ENCODE results near the gene C6orf15.

Gene C6orf15

GRCh38 chr6:31112478-31112877 is at the start of gene C6orf15:
TSS of gene C6orf15 (minus strand) at chr6:31112575. CDS start at chr6:31112555, 20 bp downstream.
- Histone ChIP-seq H3K27me3 (ENCODE audit: control insufficient read depth in 1 of 2, insufficient read depth in 2 of 2, low read length in 2 of 2) (no peaks in the 10 kb centered on the region), H3K27ac (ENCODE audit: low read depth, low read length) (no peak within 1 kb of the TSS), H3K9me3 (ENCODE audit: low read length) (no peaks in the 10 kb centered on the region), H3K4me1 (ENCODE audit: insufficient read depth, low read length) (peaks cover 32% of the 10 kb centered on the region), H3K4me3 (ENCODE audit: low read depth in 1 of 2, low read length in 2 of 2) (no peak within 1 kb of the TSS), H3K36me3 (ENCODE audit: insufficient read depth, low read length) (no peaks in the 10 kb centered on the region), H3K9ac (ENCODE audit: low read length) (no peak within 1 kb of the TSS)

- Histone ChIP-seq H3K9ac (ENCODE audit: low read length) (no peak overlapping the region), H3K4me3 (ENCODE audit: low read depth in 1 of 2, low read length in 2 of 2) (no peak overlapping the region), H3K4me1 (ENCODE audit: insufficient read depth, low read length) (peaks cover 19% of the 10 kb centered on the region), H3K9me3 (ENCODE audit: low read length) (no peaks in the 10 kb centered on the region), H3K27ac (ENCODE audit: low read depth, low read length) (no peak overlapping the region), H3K36me3 (ENCODE audit: insufficient read depth, low read length) (no peaks in the 10 kb centered on the region), H3K27me3 (ENCODE audit: control insufficient read depth in 1 of 2, insufficient read depth in 2 of 2, low read length in 2 of 2) (no peaks in the 10 kb centered on the region)
These were observed 49.1 kb upstream of the C6orf15 start for GRCh38 chr6:31161216-31162126.

DNA sequence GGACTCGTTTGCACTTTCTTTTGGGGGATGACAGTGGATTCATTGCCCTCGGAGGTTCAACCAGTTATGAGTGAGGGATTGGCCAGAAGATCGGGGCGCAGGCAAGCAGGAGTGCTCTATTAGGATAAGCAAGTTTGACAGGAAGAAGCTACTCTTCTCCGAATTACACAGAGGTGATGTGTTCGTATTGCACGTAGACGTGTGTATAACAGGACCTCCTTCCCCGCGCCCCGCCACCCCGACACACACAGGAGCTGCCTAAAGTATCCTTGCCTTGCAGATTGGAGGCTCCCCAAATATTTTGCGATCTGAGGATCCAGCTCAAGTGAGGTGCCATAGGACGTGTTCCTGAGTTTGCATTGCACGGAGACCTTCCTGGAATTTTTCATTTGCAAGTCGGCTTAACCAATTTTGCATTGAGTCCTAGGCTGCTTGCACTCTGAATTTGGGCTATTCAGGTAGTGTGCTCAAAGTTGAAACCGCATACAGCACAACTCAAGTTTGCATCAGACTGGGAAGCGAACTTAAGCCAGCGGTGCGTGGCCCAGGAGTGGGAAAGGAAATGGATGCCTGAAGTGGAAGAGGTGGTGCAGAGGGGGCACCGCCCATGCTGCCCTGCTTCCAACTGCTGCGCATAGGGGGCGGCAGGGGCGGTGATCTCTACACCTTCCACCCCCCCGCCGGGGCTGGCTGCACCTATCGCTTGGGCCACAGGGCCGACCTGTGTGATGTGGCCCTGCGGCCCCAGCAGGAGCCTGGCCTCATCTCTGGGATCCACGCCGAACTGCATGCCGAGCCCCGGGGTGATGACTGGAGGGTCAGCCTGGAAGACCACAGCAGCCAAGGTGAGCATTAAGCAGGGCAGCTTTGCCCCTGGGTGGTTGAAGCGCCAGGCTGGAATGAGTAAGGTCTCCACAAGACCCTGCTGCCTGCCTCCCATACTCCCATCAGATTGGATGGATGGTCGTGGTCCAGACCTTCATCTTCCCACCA is 46.8 kb upstream of the C6orf15 start:
- no peaks in the 10 kb centered on the region for H3K27me3 ChIP-seq (ENCODE audit: control insufficient read depth in 1 of 2, insufficient read depth in 2 of 2, low read length in 2 of 2)
- peaks cover 17% of the 10 kb centered on the region for H3K36me3 ChIP-seq (ENCODE audit: insufficient read depth, low read length)
- H3K4me1 ChIP-seq (ENCODE audit: insufficient read depth, low read length), result peaks cover 19% of the 10 kb centered on the region
- H3K27ac ChIP-seq (ENCODE audit: low read depth, low read length), result peak overlapping the region; percentile 67
- no peaks in the 10 kb centered on the region for H3K9me3 ChIP-seq (ENCODE audit: low read length)
- peak overlapping the region; percentile 61 for H3K9ac ChIP-seq (ENCODE audit: low read length)
- peak overlapping the region; percentile 48 to 94 for H3K4me3 ChIP-seq (ENCODE audit: low read depth in 1 of 2, low read length in 2 of 2)

DNA sequence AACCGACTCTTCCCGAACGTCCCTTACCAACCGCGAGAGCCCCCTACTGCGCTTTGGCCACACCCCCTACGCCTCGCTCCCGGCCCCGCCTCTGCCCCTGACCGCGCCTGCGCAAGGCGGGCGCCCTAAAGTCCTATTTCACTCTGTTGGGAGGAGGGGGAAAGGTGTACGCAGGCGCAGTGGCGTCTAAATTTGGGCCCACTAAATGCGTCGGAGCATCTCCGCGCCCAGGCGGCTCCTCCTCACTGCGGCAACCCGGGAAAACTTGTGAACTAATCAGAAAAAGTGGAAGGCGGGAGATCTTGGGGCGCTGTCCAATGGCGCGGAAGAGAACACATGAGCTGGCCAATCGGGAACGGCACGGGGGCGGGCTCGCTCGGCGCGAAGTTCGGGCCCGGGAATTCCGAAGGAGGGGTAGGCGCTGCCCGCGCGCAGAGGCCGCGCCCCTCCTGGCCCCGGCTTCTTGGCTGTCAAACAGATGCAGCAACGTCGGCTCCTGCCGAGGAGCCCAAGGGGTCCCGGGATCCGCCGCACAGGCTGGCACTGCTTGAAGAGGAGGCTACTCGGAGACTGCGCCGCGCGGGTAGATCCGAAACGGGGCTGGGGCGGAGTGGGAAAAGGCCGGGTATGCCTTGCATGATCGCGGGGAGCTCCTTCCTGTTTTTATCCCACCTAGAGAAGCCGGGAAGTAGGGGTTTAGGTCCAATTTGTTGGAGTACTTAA is 45.9 kb upstream of the C6orf15 start, which contains the start of gene TCF19:
TSS of gene TCF19 (plus strand) at position 450 of the 723 bp plus-strand sequence. CDS start 881 bp downstream, outside the sequence.
- no peaks in the 10 kb centered on the region for H3K27me3 ChIP-seq (ENCODE audit: control insufficient read depth in 1 of 2, insufficient read depth in 2 of 2, low read length in 2 of 2)
- H3K36me3 ChIP-seq (ENCODE audit: insufficient read depth, low read length), result peaks cover 20% of the 10 kb centered on the region
- H3K9me3 ChIP-seq (ENCODE audit: low read length), result no peaks in the 10 kb centered on the region
- peaks cover 19% of the 10 kb centered on the region for H3K4me1 ChIP-seq (ENCODE audit: insufficient read depth, low read length)
- H3K27ac ChIP-seq (ENCODE audit: low read depth, low read length), result peak within 1 kb of the TSS; percentile 67
- H3K4me3 ChIP-seq (ENCODE audit: low read depth in 1 of 2, low read length in 2 of 2), result peak within 1 kb of the TSS; percentile 48 to 94
- peak within 1 kb of the TSS; percentile 61 for H3K9ac ChIP-seq (ENCODE audit: low read length)

- Histone ChIP-seq H3K4me3 (ENCODE audit: low read depth in 1 of 2, low read length in 2 of 2) (peak within 1 kb of the TSS; percentile 48 to 94), H3K36me3 (ENCODE audit: insufficient read depth, low read length) (peaks cover 20% of the 10 kb centered on the region), H3K27me3 (ENCODE audit: control insufficient read depth in 1 of 2, insufficient read depth in 2 of 2, low read length in 2 of 2) (no peaks in the 10 kb centered on the region), H3K9me3 (ENCODE audit: low read length) (no peaks in the 10 kb centered on the region), H3K9ac (ENCODE audit: low read length) (peak within 1 kb of the TSS; percentile 61), H3K4me1 (ENCODE audit: insufficient read depth, low read length) (peaks cover 19% of the 10 kb centered on the region), H3K27ac (ENCODE audit: low read depth, low read length) (peak within 1 kb of the TSS; percentile 67)
These were observed 45.3 kb upstream of the C6orf15 start, which contains the start of gene CCHCR1 for GRCh38 chr6:31157513-31158139. TSS of gene CCHCR1 (minus strand) at chr6:31157802. CDS start at chr6:31157600, 202 bp downstream.

DNA sequence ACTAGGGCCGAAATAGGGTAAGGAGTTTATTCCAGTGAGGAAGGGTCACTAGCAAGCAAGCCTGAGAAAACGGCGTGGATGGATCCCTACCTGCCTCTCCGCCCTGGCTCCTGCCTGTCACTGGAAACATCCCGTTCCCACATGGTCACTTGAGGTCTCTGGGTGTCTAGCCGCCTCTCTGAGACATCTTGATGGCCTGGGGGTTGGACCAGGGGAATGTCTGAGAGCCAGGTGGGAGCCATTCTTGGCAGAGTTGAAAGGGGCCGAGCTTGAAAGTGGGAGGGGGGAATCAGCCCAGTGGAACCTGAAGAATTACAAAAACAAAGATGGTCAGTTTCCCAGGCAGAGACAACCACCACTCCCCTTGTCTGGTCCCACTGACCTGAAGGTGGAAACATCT is 44.3 kb upstream of the C6orf15 start:
- Histone ChIP-seq H3K9ac (ENCODE audit: low read length) (no peak overlapping the region), H3K27ac (ENCODE audit: low read depth, low read length) (no peak overlapping the region), H3K4me1 (ENCODE audit: insufficient read depth, low read length) (peaks cover 19% of the 10 kb centered on the region), H3K27me3 (ENCODE audit: control insufficient read depth in 1 of 2, insufficient read depth in 2 of 2, low read length in 2 of 2) (no peaks in the 10 kb centered on the region), H3K36me3 (ENCODE audit: insufficient read depth, low read length) (peaks cover 20% of the 10 kb centered on the region), H3K4me3 (ENCODE audit: low read depth in 1 of 2, low read length in 2 of 2) (no peak overlapping the region), H3K9me3 (ENCODE audit: low read length) (no peaks in the 10 kb centered on the region)

DNA sequence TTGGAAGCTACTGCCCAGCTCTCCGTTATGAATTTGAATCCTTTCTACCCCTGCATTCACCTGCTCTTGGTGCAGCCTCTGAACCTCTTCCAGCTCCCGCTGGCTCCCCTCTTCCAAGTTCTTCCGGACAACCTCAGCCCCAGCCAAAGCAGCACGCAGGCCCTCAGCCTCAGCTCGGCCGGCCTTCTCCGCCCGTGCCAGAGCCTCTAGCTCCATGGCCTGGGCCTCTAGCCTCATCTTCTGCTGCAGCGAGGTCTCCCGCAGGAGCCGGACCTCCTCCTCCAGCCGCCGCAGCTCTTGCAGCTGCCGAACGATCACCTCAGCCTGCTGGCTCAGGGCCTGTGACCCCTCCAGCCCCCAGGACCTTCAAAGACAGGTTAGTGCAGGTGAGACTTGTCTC is 42.1 kb upstream of the C6orf15 start:
- H3K9ac ChIP-seq (ENCODE audit: low read length), result no peak overlapping the region
- H3K9me3 ChIP-seq (ENCODE audit: low read length), result no peaks in the 10 kb centered on the region
- H3K4me1 ChIP-seq (ENCODE audit: insufficient read depth, low read length), result peaks cover 14% of the 10 kb centered on the region
- no peaks in the 10 kb centered on the region for H3K27me3 ChIP-seq (ENCODE audit: control insufficient read depth in 1 of 2, insufficient read depth in 2 of 2, low read length in 2 of 2)
- no peak overlapping the region for H3K4me3 ChIP-seq (ENCODE audit: low read depth in 1 of 2, low read length in 2 of 2)
- no peak overlapping the region for H3K27ac ChIP-seq (ENCODE audit: low read depth, low read length)
- H3K36me3 ChIP-seq (ENCODE audit: insufficient read depth, low read length), result peaks cover 20% of the 10 kb centered on the region

GRCh38 chr6:31152781-31153180 is 40.4 kb upstream of the C6orf15 start:
- Histone ChIP-seq H3K27me3 (ENCODE audit: control insufficient read depth in 1 of 2, insufficient read depth in 2 of 2, low read length in 2 of 2) (no peaks in the 10 kb centered on the region), H3K4me3 (ENCODE audit: low read depth in 1 of 2, low read length in 2 of 2) (no peak overlapping the region), H3K36me3 (ENCODE audit: insufficient read depth, low read length) (peaks cover 20% of the 10 kb centered on the region), H3K4me1 (ENCODE audit: insufficient read depth, low read length) (peaks cover 6% of the 10 kb centered on the region), H3K9me3 (ENCODE audit: low read length) (no peaks in the 10 kb centered on the region), H3K9ac (ENCODE audit: low read length) (no peak overlapping the region), H3K27ac (ENCODE audit: low read depth, low read length) (no peak overlapping the region)

DNA sequence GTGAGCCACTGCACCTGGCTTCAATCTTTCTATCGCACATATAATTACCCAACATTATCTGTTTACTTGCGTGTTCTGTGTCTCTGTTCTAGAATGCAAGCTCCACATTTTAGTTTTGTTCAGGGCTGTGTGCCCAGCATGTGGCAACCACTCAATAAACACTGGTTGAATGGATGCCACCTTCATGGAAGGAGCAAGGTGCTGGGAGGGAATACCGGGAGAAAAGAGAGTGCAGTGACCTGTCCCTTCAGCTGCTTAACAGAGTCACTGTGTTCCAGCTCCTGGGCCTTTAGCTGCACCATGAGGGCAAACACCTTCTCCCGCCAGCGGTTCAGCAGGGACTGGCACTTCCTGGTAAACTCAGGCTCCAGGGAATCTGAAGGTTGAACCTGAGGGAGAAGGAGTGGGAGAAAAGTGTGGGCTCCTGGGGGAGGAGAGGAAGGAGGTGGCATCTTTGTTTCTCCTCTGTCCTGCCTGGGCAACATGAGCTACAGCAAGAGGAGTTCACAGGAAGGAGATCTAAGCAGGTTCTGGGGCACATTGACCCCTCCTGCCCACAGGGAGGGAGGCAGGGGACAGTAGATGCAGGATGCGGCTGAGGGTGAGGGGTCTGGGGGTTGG is 37.6 kb upstream of the C6orf15 start:
- Histone ChIP-seq H3K4me3 (ENCODE audit: low read depth in 1 of 2, low read length in 2 of 2) (no peak overlapping the region), H3K9me3 (ENCODE audit: low read length) (no peaks in the 10 kb centered on the region), H3K27me3 (ENCODE audit: control insufficient read depth in 1 of 2, insufficient read depth in 2 of 2, low read length in 2 of 2) (no peaks in the 10 kb centered on the region), H3K27ac (ENCODE audit: low read depth, low read length) (no peak overlapping the region), H3K9ac (ENCODE audit: low read length) (no peak overlapping the region), H3K36me3 (ENCODE audit: insufficient read depth, low read length) (peaks cover 11% of the 10 kb centered on the region), H3K4me1 (ENCODE audit: insufficient read depth, low read length) (no peaks in the 10 kb centered on the region)

DNA sequence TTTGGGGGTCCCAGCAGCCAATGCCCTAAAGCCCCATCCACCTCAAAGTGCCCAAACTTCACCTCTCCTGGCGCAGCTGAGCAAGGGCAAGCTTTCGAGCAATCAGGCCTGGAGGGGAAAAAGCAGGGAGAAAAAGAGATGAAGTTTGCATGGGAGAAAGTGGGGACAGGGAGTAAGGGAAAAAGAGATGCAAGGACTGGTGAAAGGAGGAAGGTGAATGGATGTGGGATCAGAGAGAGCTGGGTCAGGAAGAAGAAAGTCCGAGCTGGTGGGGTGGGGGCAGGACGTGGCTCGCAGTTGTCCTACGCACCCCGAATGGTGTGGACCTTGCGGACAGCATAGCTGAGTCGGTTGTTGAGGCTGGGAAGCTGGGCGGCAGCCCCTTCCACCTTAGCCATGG is 33.0 kb upstream of the C6orf15 start:
- Histone ChIP-seq H3K27ac (ENCODE audit: low read depth, low read length) (no peak overlapping the region), H3K36me3 (ENCODE audit: insufficient read depth, low read length) (no peaks in the 10 kb centered on the region), H3K4me3 (ENCODE audit: low read depth in 1 of 2, low read length in 2 of 2) (no peak overlapping the region), H3K9ac (ENCODE audit: low read length) (no peak overlapping the region), H3K9me3 (ENCODE audit: low read length) (no peaks in the 10 kb centered on the region), H3K4me1 (ENCODE audit: insufficient read depth, low read length) (peaks cover 5% of the 10 kb centered on the region), H3K27me3 (ENCODE audit: control insufficient read depth in 1 of 2, insufficient read depth in 2 of 2, low read length in 2 of 2) (no peaks in the 10 kb centered on the region)

Measured in muscle layer of colon (tissue), 2 donors.